Activated T-cell treated with anti-CD3 and anti-CD28 coated beads, Interleukin-2, amount 50 U/mL, for 4 hours (primary cell): ENCODE measurements around the gene ST6GALNAC1. TPM values are rescaled to one million over a fixed set of nuclear protein-coding genes. Genes with fewer than 3 reads are reported as not detected.

Experiments used
- ATAC-seq, 2 donors: fragments of 200-7000 bp; cut with Tn5 transposase; one replicate each; pipeline ENCODE4 v1.10.0; 2021
- DNase-seq: peaks from one replicate; pipeline ENCODE4 v3.0.0-alpha.2; 2020
- H3K27me3 Mint-ChIP-seq: one replicate; pipeline ENCODE4 v1.8.0; 2021; ENCODE audit warnings: low read depth, mixed read lengths
- H3K36me3 Mint-ChIP-seq: one replicate; pipeline ENCODE4 v1.8.0; 2022; ENCODE audit warnings: mixed read lengths; ENCODE audit not compliant: insufficient read depth
- H3K4me1 Mint-ChIP-seq: one replicate; pipeline ENCODE4 v1.8.0; 2021; ENCODE audit warnings: low read depth, mixed read lengths
- H3K4me3 Mint-ChIP-seq: one replicate; pipeline ENCODE4 v1.8.0; 2021; ENCODE audit warnings: mild to moderate bottlenecking, moderate library complexity, mixed read lengths
- H3K9me3 Mint-ChIP-seq: one replicate; pipeline ENCODE4 v1.8.0; 2021; ENCODE audit warnings: mixed read lengths
- total RNA-seq, 3 donors: library from RNA; stranded (reverse); gene quantifications; one replicate each; pipeline ENCODE4 v1.2.1, GENCODE V29; 2021

Gene ST6GALNAC1
- total RNA-seq, 3 donors from 2014 or later = 0.57 to 1.1 (median 0.63) TPM

DNA sequence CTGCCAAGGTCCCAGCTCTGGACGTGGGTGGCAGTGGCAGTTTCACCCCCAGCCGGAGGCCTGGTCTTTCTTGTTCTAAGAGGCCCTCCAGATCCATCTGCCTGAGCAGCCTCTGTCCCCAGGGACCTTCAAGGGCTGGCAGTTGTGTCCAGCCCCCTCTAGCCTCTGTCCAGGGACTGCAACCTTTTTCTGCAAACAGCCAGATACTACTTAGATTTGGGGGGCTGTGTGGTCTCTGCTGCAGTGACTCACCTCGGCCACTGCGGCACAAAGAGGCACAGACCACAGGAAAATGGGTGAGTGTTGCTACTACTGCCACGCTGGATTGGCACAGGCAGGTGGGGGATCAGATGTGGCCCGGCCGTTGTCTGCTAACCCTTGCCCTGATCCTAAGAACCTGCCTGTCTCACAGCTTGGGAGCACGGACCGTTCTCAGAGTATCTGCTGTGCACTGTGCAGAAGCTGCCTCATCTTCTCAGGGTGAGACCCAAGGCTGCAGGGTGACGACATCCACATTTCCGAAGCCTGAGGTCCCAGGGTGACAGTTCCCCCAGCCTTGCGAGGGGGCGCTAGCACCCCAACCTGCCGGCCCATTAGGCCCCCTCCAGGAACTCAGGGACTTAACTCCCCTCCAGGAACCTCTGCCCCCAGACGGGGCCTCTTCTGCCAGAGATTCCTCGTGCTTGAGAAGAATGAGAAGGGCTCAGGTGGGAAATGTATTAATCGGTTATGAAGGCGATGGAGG, 39.6 kb upstream of the ST6GALNAC1 start:
- H3K4me1 Mint-ChIP-seq = peaks cover 16% of the 10 kb centered on the region
- no peak overlapping the region for H3K4me3 Mint-ChIP-seq
- no peaks in the 10 kb centered on the region for H3K27me3 Mint-ChIP-seq
- no peaks in the 10 kb centered on the region for H3K9me3 Mint-ChIP-seq
- ATAC-seq (no peak), DNase-seq (no peak)
- H3K36me3 Mint-ChIP-seq = no peaks in the 10 kb centered on the region

DNA sequence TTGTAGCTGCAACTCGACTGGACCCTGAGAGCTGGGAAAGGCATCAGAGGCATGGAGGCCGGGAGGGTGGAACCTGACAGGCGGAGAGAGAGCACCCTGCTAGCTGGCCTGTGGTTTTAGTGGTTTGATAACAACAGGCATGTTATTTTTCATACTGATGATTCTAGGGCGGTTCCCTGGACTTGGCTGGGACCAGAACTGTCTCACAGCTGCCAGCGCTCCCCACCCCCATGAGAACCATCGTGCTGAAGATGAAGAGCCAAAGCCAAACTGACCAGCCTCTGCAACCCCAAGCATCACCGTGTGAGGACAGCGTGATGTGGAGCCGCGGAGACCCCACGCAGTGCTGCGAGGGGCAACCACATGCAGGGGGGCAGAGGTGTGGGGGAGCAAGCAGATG, 38.7 kb upstream of the ST6GALNAC1 start:
- H3K36me3 Mint-ChIP-seq = no peaks in the 10 kb centered on the region
- H3K4me1 Mint-ChIP-seq = peaks cover 16% of the 10 kb centered on the region
- H3K9me3 Mint-ChIP-seq = no peaks in the 10 kb centered on the region
- no peak for DNase-seq
- no peaks in the 10 kb centered on the region for H3K27me3 Mint-ChIP-seq
- no peak for ATAC-seq
- peak overlapping the region; percentile 35 for H3K4me3 Mint-ChIP-seq

DNA sequence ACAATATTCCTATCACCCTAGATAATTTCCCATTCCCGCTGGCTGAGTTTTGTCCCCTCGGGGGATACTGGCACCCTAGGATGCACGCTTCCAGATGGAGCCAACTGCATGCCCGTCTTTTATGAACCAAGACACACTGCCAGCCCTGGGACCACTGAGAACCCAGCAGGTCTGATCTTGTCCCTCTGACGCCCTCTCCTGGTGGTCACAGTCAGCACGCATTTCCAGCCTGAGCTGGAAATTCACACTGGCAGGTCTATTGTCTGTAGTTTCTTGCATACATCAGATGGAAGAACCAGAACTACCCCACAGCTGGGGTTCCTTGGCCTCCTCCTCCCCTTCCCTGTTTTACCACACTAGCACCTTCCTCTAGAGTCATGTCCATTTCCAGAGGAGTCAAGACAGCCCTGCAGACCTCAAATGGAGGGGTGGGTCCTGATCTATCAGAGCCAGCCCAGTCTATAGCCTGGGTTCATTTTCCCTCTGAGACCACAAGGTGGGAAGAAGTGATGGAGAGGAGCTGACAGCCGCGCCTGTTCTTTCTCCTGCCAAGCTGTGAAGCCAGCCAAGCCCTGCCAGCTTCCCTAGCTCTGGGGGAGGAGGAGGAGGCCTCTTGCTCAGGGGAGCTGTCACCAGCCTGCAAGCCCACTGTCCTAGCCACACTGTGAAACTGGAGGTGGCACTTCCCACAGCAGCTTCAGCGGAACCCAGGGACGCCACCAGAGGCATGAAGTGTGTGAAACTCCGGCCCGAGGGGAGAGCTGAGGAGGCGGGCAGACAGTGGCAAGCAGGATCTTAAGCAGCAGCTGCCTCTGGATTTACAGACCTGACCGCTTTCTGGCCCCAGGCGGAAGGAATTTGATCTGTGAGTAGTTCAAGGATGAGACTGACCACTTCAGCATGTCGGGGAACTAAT, 37.9 kb upstream of the ST6GALNAC1 start:
- DNase-seq = peak; percentile 61
- peaks cover 16% of the 10 kb centered on the region for H3K4me1 Mint-ChIP-seq

DNA sequence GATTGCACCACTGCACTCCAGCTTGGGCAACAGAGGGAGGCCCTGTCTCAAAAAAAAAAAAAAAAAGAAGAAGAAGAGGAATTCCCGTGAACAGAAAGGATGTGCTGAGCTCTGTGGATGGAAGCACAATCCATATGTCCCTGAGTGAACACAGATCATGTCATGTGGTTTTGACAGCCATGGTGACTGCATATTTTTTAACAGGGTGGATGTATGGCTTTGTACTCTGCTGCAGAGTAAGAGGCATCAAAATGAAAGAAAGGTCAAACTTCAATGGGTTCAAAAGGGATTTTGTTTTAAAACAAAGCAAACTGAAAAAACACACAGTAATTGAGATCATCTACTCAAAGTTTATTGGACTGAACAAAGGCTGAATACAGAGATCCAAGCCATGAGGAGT, 35.7 kb upstream of the ST6GALNAC1 start:
- no peak for ATAC-seq
- H3K9me3 Mint-ChIP-seq = no peaks in the 10 kb centered on the region
- no peaks in the 10 kb centered on the region for H3K36me3 Mint-ChIP-seq
- H3K4me1 Mint-ChIP-seq = peaks cover 16% of the 10 kb centered on the region
- H3K27me3 Mint-ChIP-seq = no peaks in the 10 kb centered on the region
- H3K4me3 Mint-ChIP-seq = no peak overlapping the region
- no peak for DNase-seq

More for the DNA sequence above, 37.9 kb upstream of the ST6GALNAC1 start:
- Mint-ChIP-seq H3K36me3 (no peaks in the 10 kb centered on the region), H3K4me3 (no peak overlapping the region), H3K9me3 (no peaks in the 10 kb centered on the region), H3K27me3 (no peaks in the 10 kb centered on the region)
- ATAC-seq = peak; percentile 71 to 73

DNA sequence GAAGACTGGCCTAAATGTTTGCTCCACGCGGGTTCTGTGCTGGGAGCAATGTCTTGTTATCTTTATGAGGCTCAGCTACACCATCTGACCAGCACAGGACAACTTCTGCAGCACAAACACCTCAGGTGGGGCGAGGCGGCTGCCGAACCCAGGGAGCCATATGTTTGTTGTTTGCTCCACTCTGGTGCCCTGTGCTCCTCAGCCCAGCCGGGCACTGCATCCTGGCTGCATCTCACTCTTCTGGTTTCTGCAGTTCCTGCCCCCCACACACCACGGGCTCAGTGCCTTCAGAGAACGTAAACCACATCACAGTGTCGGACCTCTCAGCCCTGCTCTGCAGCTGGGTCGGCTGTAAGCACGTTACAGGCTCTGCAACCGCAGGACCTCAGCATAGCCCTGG, 34.8 kb upstream of the ST6GALNAC1 start:
- H3K9me3 Mint-ChIP-seq = no peaks in the 10 kb centered on the region
- DNase-seq (no peak), ATAC-seq (peak; percentile 58 to 59)
- no peaks in the 10 kb centered on the region for H3K36me3 Mint-ChIP-seq
- peaks cover 18% of the 10 kb centered on the region for H3K4me1 Mint-ChIP-seq
- no peak overlapping the region for H3K4me3 Mint-ChIP-seq
- H3K27me3 Mint-ChIP-seq = no peaks in the 10 kb centered on the region

DNA sequence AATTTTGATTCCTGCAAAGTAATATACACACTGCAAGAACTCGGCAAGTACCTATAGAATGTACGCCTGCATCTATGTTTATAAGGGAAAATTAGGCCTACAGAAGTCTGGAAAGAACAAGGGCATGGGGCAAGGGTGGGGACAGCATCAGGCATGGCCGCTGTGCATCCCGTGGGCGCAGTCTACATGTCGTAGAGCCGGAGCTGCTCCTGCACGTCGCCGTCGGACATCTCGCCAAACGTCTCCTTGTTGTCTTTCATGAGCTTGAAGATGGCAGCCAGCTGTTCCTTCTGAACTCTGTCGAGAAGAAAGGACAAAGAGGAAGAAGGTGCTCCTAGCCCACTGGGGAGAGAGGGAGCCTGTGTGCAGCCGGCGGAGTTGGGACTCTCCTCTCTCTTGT, 33.8 kb upstream of the ST6GALNAC1 start:
- no peak for DNase-seq
- no peak for ATAC-seq
- H3K4me3 Mint-ChIP-seq = no peak overlapping the region

DNA sequence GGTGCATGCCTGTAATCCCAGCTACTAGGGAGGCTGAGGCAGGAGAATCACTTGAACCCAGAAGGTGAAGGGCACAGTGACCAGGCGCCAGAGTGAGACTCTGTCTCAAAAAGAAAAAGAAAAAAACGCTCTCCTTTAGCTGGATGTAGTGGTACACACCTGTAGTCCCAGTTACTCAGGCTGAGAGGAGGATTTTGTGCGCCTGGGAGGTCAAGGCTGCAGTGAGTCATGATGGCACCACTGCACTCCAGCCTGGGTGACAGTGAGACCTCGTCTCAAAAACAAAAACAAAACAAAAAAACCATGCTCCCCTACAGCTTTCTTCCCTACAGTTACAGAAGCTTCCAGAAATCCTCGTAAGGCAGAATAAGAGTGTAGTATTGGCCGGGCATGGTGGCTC, 33.1 kb upstream of the ST6GALNAC1 start:
- Mint-ChIP-seq H3K4me3 (no peak overlapping the region), H3K4me1 (peaks cover 22% of the 10 kb centered on the region), H3K9me3 (no peaks in the 10 kb centered on the region), H3K36me3 (no peaks in the 10 kb centered on the region), H3K27me3 (no peaks in the 10 kb centered on the region)
- ATAC-seq (no peak), DNase-seq (no peak)

More for the DNA sequence above, 33.8 kb upstream of the ST6GALNAC1 start:
- Mint-ChIP-seq H3K9me3 (no peaks in the 10 kb centered on the region), H3K36me3 (no peaks in the 10 kb centered on the region), H3K4me1 (peaks cover 21% of the 10 kb centered on the region), H3K27me3 (no peaks in the 10 kb centered on the region)

DNA sequence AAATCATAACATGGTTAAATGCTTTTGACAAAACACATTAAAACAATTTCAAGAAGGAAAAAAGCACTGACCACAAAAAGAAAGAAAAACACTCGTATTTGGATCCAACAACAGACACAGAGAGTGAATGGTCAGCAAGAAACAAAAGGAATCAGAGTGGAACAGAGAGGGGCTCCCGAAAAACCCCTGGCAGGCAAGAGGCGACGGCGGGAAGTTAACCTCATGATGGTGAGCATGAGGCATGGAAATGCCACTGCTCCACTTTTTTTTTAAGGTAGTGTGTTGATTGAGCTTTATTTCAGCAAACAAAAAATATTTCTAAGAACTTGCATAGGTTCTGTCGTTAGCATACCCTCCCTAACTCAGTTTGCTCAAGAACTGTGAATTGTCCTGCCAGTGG, 32.1 kb upstream of the ST6GALNAC1 start:
- no peaks in the 10 kb centered on the region for H3K27me3 Mint-ChIP-seq
- H3K36me3 Mint-ChIP-seq = no peaks in the 10 kb centered on the region
- no peak overlapping the region for H3K4me3 Mint-ChIP-seq
- peaks cover 27% of the 10 kb centered on the region for H3K4me1 Mint-ChIP-seq
- H3K9me3 Mint-ChIP-seq = no peaks in the 10 kb centered on the region
- DNase-seq = no peak
- no peak for ATAC-seq

DNA sequence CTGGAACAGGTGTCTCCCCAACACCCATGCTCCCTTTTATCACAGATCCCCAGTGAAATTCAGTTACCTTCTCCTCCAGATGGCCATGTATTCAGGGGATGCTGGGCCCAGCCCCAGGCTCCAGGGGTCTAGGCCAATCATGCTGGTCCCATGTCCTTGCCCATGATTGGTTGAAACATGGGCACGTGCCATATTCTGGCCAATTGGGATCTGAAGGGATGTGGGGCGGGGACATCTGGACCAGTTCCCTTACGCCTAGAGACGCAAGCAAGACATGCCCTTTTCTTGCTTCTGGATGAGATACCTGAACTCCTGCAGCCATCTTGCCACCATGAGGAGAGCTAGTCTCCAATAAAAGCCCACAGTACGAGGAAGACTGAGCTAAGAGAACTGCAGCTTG, 31.0 kb upstream of the ST6GALNAC1 start:
- Mint-ChIP-seq H3K27me3 (no peaks in the 10 kb centered on the region), H3K36me3 (no peaks in the 10 kb centered on the region), H3K9me3 (no peaks in the 10 kb centered on the region), H3K4me1 (peaks cover 32% of the 10 kb centered on the region), H3K4me3 (no peak overlapping the region)
- DNase-seq (no peak), ATAC-seq (no peak)

DNA sequence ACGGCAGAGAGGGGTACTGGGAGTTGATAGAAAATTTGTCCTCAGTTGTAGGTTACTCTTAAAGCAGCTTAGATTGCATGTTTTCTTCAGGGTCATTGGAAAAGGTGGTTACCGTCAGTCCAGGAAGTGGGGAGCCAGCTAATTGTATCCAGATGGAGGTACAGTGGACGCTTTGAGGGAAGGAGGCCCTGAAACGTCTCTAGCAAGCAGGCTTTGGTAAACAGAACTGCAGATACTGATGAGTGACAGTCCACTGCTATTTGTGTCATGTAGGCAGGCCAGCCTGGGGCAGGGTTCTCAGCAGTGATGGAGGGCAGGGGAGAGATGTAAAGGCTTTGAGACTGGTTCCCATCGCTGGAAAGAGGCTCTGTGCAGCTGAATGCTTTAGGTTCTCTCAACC, 30.2 kb upstream of the ST6GALNAC1 start:
- DNase-seq (no peak), ATAC-seq (no peak)
- Mint-ChIP-seq H3K36me3 (no peaks in the 10 kb centered on the region), H3K9me3 (no peaks in the 10 kb centered on the region), H3K27me3 (no peaks in the 10 kb centered on the region), H3K4me1 (peaks cover 32% of the 10 kb centered on the region), H3K4me3 (no peak overlapping the region)

DNA sequence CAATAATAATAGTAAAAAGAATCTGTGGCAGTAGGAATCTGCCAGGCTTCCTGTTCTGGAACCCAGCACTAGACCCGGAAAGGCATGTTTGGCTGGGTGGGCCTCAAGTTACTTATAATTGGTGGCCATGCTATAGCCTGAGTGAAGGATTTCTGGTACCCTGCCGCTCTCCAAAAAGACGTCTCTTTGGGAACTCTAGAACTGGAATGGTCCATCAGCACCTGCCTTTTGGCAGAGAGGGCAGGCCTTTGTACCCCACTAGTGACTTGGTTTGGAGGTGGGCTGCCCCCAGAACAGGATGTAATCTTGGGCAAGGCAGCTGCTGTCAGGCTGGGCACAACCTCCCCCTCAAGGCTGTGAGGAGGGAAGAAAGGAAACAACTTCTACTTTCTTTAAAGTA, 29.3 kb upstream of the ST6GALNAC1 start:
- H3K9me3 Mint-ChIP-seq = no peaks in the 10 kb centered on the region
- H3K4me1 Mint-ChIP-seq = peaks cover 32% of the 10 kb centered on the region
- H3K36me3 Mint-ChIP-seq = no peaks in the 10 kb centered on the region
- H3K4me3 Mint-ChIP-seq = peak overlapping the region; percentile 87
- ATAC-seq = no peak
- H3K27me3 Mint-ChIP-seq = no peaks in the 10 kb centered on the region
- no peak for DNase-seq

DNA sequence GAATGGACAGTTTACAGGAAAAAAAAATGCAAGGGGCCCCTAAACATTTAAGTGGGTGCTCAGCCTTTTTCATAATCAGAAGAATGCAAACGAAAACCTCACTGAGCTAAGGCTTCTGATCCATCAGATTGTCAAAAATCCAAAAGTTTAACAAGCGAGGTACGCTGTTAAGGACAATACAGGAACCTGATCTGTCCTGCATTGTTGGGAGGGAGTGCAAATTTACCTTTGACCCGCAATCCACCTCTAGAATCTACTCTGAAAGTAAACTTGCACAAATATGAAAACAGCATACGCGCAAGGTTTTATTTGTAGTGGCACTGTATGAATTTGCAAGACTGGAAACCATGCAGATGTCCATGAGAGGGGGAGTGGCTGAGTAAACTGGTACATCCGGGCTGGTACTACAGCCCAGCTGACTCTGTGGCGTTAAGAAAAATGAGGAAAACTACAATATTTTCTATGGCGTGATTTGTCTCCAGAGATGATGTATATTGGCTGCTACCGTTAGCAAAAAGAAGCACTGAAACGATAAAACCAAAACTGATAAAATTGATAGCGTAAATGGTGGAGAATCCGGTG, 28.8 kb upstream of the ST6GALNAC1 start:
- H3K36me3 Mint-ChIP-seq = no peaks in the 10 kb centered on the region
- no peaks in the 10 kb centered on the region for H3K27me3 Mint-ChIP-seq
- H3K4me3 Mint-ChIP-seq = peak overlapping the region; percentile 87
- peaks cover 32% of the 10 kb centered on the region for H3K4me1 Mint-ChIP-seq
- no peak for ATAC-seq
- no peaks in the 10 kb centered on the region for H3K9me3 Mint-ChIP-seq
- no peak for DNase-seq

DNA sequence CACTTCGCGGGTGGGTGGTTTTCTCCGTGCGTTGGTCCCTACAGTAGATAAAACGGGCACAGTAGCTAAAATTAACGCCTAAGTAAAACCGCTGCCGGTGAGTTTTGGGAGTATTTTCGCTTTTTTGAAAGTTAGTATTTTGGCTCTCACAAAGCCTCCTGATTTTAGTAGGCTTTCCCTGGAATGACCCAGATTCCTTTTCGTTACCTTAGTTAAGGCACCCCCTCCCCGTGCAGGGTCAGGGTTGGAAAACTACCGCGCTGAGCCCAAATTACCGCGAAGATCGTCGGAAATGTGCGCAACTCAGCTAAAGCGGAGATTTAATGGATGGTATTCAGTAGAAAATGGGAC, 28.3 kb upstream of the ST6GALNAC1 start:
- H3K9me3 Mint-ChIP-seq = no peaks in the 10 kb centered on the region
- ATAC-seq (peak; percentile 4 to 6), DNase-seq (no peak)
- H3K27me3 Mint-ChIP-seq = no peaks in the 10 kb centered on the region
- peaks cover 32% of the 10 kb centered on the region for H3K4me1 Mint-ChIP-seq
- no peaks in the 10 kb centered on the region for H3K36me3 Mint-ChIP-seq
- H3K4me3 Mint-ChIP-seq = peak overlapping the region; percentile 87

DNA sequence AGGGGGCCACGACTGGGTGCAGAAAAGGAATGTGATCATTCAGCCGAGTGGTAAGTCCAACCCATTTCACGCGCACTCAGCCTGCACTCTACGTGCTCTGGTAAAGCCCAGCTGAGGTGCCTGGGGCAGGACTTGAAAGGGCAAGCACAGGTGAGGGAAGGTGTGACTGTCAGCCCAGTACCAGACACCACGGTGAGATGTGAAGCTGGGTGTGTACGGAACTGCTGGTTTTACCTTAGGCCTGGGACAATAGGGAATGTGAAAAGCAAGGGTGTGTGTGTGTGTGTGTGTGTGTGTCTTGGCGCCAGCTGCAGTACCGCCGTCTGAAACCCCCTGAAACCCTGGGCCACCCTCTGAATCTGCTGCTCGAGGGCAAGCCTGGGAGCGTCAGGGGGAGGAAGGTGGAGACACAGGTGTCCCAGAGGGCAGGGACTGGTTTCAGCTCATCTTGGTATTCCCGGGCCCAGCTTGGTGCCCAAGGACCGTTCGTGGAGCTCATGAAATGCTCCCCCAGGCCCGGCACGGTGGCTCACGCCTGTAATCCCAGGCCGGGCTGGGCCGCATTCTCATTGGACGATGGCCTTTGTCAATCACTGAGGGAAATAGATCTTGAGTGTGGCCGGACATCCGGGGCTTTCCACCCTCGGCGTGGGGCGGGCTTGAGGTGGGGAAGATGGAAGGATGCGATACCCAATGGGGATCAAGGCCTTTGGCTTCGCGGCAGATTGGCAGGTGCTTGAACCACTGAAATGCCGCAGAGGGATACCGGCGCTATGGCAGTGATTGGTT, 27.8 kb upstream of the ST6GALNAC1 start:
- Mint-ChIP-seq H3K9me3 (no peaks in the 10 kb centered on the region), H3K36me3 (no peaks in the 10 kb centered on the region), H3K4me1 (peaks cover 32% of the 10 kb centered on the region), H3K27me3 (no peaks in the 10 kb centered on the region), H3K4me3 (peak overlapping the region; percentile 87)
- DNase-seq (peak; percentile 98), ATAC-seq (peak; percentile 100)
